Measurements from ENCODE around the gene EML4. TPM values are rescaled to one million over a fixed set of nuclear protein-coding genes. Genes with fewer than 3 reads are reported as not detected.
A peak's percentile ranks its signal among the peaks of the same experiment; 100 is the strongest.

EML4 gene
- total RNA-seq, 3 donors from 2014 or later = 19.4 to 68.5 (median 36.7) TPM

- TF ChIP-seq POLR2A (IDR thresholded peaks at IDR 0.05) (no peak), POLR2AphosphoS5 (IDR thresholded peaks at IDR 0.05) (no peak)
- no peak overlapping the region for H3K27ac ChIP-seq
- H3K9me3 ChIP-seq = no peaks in the 10 kb centered on the region
- H3K27me3 ChIP-seq = no peaks in the 10 kb centered on the region
- no peak for DNase-seq (ENCODE audit: low spot score in 2 of 2)
- H3K4me1 ChIP-seq = no peaks in the 10 kb centered on the region
- no peaks in the 10 kb centered on the region for H3K36me3 ChIP-seq
- intact Hi-C loops (cut with DNase I; ENCODE audit: low total_unique reads) = no loop called here
- H3K4me3 ChIP-seq = no peak overlapping the region
Observed at GRCh38 chr2:42193722-42194187, 24.6 kb downstream of the EML4 start.

GRCh38 chr2:42194428-42194827 is 25.3 kb downstream of the EML4 start:
- DNase-seq (ENCODE audit: low spot score in 2 of 2) = no peak
- no peak overlapping the region for H3K4me3 ChIP-seq
- no peaks in the 10 kb centered on the region for H3K36me3 ChIP-seq
- H3K27me3 ChIP-seq = no peaks in the 10 kb centered on the region
- intact Hi-C loops (cut with DNase I; ENCODE audit: low total_unique reads) = no loop called here
- no peaks in the 10 kb centered on the region for H3K4me1 ChIP-seq
- TF ChIP-seq CTCF (IDR thresholded peaks at IDR 0.05) = no peak
- TF ChIP-seq POLR2AphosphoS5 (IDR thresholded peaks at IDR 0.05) = no peak
- no peak for TF ChIP-seq POLR2A (IDR thresholded peaks at IDR 0.05)
- no peak overlapping the region for H3K27ac ChIP-seq
- no peaks in the 10 kb centered on the region for H3K9me3 ChIP-seq

- Histone ChIP-seq H3K36me3 (no peaks in the 10 kb centered on the region), H3K27me3 (no peaks in the 10 kb centered on the region), H3K4me1 (no peaks in the 10 kb centered on the region), H3K9me3 (no peaks in the 10 kb centered on the region), H3K4me3 (no peak overlapping the region), H3K27ac (no peak overlapping the region)
- TF ChIP-seq POLR2AphosphoS5 (IDR thresholded peaks at IDR 0.05) = no peak
- no peak for TF ChIP-seq CTCF (IDR thresholded peaks at IDR 0.05)
- TF ChIP-seq POLR2A (IDR thresholded peaks at IDR 0.05) = no peak
- no peak for DNase-seq (ENCODE audit: low spot score in 2 of 2)
- intact Hi-C loops (cut with DNase I; ENCODE audit: low total_unique reads) = no loop called here
Observed at GRCh38 chr2:42195559-42195958, 26.4 kb downstream of the EML4 start.

GRCh38 chr2:42196070-42196402 is 26.9 kb downstream of the EML4 start:
- Histone ChIP-seq H3K27me3 (no peaks in the 10 kb centered on the region), H3K36me3 (no peaks in the 10 kb centered on the region), H3K4me3 (no peak overlapping the region), H3K27ac (no peak overlapping the region), H3K9me3 (no peaks in the 10 kb centered on the region), H3K4me1 (no peaks in the 10 kb centered on the region)
- DNase-seq (ENCODE audit: low spot score in 2 of 2) = no peak
- TF ChIP-seq POLR2A (IDR thresholded peaks at IDR 0.05) (no peak), CTCF (IDR thresholded peaks at IDR 0.05) (no peak), POLR2AphosphoS5 (IDR thresholded peaks at IDR 0.05) (no peak)
- intact Hi-C loops (cut with DNase I; ENCODE audit: low total_unique reads) = no loop called here

- H3K4me1 ChIP-seq = no peaks in the 10 kb centered on the region
Observed at GRCh38 chr2:42196403-42197267, 27.5 kb downstream of the EML4 start.

More at GRCh38 chr2:42196403-42197267, 27.5 kb downstream of the EML4 start:
- TF ChIP-seq CTCF (IDR thresholded peaks at IDR 0.05) = peak in 2 of 3 donors; percentile 18 to 34
- TF ChIP-seq POLR2A (IDR thresholded peaks at IDR 0.05) = no peak
- no peak overlapping the region for H3K27ac ChIP-seq
- H3K9me3 ChIP-seq = no peaks in the 10 kb centered on the region
- H3K4me3 ChIP-seq = no peak overlapping the region
- no peaks in the 10 kb centered on the region for H3K27me3 ChIP-seq
- H3K36me3 ChIP-seq = no peaks in the 10 kb centered on the region
- DNase-seq (ENCODE audit: low spot score in 2 of 2) = no peak
- intact Hi-C loops (cut with DNase I; ENCODE audit: low total_unique reads) = no loop called here
